ENCODE measurements around the gene GSTM2.

The GSTM2 gene

DNA sequence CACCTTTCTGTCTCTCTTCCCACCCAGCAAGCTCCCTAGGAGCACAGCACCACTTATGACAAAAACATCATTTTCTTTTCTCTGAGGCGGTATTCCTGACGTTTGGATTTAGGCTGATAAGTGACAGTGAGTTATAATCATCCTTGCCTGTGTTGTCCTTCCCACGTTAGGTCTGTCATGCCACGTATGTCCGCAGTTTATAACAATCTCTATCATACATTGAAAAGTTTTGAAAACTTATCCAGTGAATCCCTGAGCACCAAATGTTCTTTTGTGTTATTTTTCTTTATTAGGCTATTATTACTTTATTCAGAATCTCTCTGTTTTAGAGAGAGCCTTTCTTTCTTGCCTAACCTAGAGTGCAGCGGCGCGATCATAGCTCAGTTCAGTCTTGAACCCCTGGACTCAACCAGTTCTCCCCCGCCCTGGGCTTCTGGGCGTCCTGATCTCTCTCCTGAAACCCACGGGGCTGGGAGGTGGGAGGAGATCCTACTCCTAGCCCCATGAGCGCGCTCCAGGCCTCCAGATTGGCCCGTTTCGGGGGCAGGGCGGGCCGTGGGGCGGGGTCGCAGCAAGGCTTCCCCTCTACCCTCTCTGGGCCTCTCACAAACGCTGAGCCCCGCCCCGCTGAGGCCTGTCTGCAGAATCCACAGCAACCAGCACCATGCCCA, at the start of gene GSTM2:
Gene GSTM2, plus strand, starts transcription at position 606 of the 671 bp plus-strand sequence. Its CDS starts 59 bp downstream, at position 665.
- DNase-seq (ENCODE audit: low read depth): peak; percentile 52

DNA sequence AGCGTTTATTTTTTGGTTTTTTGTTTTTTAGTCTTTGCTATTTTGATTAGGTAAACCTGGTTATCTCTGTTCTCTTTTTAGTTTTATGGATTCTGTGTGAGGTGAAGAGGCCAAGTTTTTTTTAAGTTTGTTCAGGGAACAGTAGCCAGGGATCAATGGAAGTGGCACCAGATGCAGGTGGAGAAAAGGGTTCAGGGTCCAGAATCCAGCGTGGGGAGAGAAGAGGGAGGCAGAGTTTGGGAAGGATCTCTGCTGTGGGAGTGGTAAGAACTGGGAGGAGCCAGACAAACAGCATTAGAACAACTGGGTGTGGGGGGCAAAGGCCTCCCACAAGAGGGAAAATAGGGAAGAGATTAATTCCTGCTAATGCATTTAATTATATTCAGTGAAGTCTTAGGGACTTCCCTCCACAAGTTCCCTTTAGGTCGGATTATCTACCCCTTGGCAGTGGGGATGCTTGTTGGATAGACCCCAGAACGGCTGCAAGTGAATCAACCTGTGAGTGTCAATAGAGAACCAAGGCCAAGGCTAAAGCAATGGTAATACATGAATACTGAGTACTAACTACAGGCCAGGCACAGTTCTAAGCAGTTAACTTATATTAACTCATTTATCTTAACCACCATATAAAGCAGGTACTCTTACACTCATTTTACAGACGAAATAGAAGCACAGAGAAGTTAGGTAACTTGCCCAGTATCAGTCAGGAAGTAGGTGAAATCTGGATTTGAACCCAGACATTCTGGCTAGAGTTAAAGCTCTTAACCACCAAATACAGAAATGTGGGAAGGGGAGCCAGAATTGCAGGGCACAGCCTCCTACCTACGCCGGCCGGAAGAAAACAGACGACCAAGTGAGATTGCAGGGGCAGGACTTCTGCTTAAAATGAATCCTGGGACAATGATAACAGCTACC, 48.9 kb upstream of the GSTM2 start:
- DNase-seq (ENCODE audit: low read depth): no peak

DNA sequence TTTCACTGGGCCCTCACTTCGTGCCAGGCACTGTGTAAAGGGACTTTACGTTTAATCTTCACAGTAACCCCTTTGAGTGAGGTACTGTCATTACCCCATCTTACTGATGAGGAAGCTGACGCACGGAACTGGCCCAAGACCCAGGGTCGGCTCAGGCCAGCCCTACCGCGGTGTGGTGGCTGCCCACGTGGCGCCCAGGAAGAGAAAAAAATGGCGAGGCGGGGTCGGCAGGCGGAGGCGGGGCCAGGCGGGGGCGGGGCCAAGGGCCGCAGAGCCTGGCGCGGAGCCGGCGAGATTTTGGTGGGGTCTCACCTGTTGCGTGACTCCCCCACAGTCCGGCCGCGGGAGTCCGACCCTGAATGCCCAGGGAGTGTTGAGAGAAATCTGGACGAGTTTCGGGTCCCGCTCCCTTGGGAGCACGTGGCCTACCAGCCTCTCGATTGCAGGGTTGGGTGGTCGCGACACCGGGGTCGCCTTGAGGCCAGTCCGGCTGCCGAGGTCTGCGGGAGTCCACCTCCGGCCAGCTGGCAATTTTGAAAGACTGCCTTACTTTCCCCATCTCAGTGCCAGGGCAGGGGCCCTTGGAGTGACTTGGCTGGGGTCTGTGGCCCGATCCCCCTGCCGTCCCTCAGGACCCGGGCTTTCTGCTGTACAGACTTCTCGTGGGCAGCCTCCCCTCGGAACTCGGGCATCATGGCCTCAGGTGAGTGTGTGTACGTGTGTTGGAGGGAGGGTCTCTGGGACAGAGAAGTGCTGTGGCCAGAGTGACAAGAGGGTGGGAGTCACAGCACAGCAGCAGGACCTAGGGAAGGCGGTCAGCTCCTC, 48.1 kb upstream of the GSTM2 start, which contains the start of the genes AMPD2 and GNAT2:
Gene AMPD2, plus strand, starts transcription at position 262 of the 825 bp plus-strand sequence. CDS start 1,339 bp downstream, outside the sequence.
Gene GNAT2, minus strand, starts transcription at position 41 of the 825 bp plus-strand sequence. CDS start 6,746 bp downstream, outside the sequence.
- peak; percentile 52 for DNase-seq (ENCODE audit: low read depth)

DNA sequence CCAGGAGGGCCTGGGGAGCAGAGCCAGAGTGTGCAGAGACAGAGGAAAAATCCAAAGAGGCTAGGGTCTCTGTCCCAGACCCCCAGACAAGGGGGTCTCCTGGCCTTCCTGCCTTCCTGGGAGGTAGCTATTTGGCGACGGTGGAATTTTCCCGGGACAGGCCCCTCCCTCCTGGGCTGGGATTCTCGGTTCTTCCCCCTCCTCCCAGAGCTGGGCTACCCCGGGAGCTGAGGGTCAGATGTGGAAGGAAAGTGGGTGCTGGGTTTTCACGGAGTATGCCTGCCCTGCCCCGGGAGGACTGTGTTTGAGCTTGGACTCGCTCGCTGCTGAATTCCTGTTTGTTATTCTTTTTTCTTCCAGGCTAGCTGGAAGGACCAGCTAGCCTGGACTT, 47.5 kb upstream of the GSTM2 start:
- DNase-seq (ENCODE audit: low read depth): no peak

DNA sequence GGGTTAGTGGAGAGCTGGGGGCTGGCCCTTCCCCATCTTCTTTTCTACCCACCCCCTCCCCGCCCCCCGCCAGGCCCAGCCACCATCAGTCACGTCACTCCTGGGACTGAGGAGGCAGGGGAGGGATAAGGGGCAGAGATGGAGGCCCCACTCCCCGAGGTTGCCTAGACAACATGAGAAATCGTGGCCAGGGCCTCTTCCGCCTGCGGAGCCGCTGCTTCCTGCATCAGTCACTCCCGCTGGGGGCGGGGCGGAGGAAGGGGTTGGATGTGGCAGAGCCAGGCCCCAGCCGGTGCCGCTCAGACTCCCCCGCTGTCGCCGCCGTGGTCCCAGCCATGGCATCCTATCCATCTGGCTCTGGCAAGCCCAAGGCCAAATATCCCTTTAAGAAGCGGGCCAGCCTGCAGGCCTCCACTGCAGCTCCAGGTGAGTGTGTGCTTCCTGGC, 47.0 kb upstream of the GSTM2 start:
- DNase-seq (ENCODE audit: low read depth): peak; percentile 94

DNA sequence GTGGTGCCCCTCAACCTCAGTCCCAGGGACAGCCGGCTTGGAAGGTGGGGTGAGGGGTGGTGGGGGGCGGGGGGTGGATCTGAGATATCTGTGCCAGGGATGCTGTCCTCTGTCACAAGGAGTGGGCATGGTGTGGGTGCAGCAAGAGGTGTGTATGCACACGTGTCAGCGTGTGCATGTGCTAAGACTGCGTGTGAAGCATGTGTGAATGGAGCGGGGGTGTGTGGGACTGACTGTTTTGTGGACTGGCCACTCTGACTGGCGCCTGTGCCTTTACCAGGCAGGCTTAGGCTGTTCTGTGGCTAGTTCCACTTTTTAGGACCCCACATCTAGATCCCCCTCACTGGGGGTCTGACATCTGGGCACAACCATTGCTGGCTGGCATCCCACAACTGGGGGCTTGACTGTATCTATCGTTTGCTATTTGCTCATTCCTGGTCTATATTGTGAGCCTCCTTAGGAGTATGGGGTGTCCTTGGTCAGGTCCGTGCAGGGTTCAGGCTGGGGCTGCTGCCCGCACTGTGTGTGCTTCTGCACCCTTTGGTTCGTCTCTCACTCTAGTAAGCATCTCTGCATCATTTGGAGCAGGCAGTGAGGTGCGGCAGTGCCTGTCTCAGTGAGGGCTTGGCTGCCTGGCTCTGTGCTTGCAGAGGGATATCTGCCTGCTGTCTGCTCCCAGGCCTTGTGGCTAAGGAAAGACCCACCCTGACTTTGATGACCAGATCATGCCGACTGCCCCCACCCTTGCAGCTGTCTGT, 46.3 kb upstream of the GSTM2 start:
- DNase-seq (ENCODE audit: low read depth): no peak

DNA sequence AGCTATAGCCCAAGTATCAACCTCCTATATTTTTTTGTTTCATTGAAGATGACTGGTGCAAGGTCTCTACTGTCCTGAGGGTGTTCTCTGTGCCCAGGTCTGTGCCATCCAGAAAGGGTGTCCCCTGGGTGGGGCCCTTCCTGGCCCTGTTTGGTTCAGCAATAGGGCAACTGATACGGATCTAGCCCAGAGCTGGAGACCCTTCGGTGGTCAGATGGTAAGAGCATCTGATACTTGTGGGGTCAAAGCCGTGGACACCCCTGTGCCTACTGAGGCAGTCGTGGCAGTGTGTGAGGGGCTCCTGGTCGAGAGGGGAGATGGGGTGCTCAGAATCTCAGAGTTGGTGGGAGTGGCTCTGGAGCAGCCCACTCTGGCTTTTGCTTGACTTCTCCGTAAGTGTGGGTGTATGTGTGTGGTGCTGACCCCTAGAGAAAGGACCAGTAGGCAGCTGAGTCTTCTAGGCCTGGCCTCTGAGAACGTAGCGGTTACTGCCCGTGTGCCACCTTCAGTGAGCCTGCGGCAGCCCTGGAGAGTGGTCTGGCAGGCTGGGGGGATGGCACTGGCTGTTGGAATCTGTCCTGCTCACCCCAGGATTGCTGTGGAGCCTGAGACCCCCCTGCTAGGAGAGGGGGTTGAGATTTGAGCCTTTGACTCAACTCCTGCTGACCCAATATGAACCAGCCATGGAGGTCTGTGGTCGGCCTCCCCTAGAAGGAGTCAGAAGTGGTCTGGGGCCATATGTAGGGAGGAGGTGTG, 45.5 kb upstream of the GSTM2 start:
- no peak for DNase-seq (ENCODE audit: low read depth)

DNA sequence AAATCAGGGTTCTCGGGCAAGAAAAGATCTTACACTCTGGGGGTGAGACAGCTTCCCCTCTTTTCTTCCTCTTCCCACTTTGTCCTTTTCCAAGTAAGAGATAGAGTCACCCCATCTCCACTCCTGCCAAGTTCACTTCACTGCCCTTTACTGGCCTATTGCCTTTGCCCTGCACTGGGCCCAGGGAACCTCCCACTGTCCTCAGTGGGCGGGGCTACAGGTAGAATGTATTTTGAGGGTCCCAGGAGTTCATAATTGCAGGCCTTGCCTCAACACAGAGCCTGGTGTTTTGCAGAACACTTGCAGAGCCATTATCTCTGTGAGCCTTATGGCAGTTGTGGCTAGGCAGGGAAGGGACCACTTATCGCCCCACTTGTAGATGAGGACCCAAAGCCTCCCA, 45.0 kb upstream of the GSTM2 start:
- DNase-seq (ENCODE audit: low read depth): no peak

DNA sequence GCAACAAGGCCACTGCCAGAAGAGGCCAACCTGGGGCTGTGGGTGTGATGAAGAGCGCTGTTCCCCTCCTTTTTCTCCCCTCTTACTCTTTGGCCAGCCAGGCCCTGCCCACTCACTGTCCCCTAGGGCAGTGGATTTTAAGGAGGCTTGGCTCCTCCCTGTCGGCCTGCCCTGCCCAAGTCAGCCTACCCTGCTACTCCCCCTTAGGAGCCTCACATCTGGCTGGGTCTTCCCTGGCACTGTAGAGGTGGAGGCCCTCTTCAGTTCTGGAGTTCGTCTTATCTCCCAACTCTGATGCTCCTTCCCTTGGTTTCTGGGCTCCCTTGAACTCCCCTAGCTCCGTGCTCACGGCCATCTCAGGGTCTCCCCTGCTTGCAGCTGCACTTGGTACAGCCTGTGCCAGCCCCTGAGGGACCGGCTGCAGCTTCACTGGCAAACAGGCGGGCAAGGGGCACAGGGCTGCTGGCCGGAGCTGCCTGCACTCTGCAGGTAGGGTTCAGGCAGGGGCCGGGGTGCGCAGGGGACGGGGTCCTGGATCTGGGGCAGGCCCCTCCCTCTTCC, 44.2 kb upstream of the GSTM2 start:
- DNase-seq (ENCODE audit: low read depth): no peak

DNA sequence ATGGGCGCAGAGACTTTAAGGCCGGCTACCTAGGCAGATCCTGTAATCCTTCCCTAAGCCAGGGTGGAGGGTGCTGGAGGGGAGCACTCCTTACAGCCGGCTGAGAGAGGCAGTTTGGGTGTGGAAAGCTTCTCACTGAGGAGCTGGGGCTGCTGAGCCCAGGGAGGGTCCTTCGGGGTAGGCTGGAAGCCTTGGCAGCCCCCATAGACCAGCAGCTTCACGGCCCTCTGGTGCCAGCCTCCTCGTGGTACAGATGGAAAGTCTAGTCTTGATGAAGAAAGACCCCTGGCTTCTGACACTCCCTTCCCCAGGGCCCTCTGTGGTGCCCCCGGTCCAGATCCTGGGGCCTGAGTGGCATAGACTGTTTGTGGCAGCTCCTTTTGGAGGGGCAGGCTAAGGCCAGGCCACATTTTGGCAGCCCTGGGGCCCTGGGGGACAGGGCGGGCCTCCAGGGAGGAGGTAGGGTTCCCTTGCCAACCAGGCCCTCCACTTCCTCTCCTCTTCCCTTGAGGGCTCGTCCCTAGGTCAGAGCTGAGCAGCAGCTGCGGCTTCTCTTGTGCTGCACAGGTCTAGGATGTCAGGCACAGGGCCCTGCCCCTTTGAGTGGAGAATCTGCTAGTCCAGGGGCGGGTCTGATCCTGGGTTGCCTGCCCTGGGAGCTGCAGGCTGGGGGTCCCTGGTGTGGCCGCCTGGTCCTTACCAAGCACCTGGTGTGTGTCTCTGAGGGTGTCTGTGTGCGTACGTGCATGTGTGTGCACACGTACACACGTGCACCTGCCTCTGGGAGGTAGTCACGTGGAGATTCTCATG, 43.5 kb upstream of the GSTM2 start:
- no peak for DNase-seq (ENCODE audit: low read depth)

DNA sequence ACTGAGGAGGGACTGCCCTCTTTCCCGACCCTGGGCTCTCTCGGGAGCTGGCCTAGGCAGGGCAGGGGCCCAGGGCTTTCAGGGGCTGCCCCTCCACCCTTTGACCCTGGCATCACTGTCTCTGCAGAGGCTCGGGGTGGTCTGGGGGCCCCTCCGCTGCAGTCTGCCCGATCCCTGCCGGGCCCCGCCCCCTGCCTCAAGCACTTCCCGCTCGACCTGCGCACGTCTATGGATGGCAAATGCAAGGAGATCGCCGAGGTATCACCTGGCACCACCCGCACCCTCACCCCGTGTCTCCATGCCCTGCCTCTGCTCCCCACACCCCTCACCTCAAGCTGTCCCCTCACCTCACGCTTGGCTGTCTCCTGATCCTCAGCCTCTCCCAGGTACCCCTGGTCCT, 42.7 kb upstream of the GSTM2 start:
- no peak for DNase-seq (ENCODE audit: low read depth)

DNA sequence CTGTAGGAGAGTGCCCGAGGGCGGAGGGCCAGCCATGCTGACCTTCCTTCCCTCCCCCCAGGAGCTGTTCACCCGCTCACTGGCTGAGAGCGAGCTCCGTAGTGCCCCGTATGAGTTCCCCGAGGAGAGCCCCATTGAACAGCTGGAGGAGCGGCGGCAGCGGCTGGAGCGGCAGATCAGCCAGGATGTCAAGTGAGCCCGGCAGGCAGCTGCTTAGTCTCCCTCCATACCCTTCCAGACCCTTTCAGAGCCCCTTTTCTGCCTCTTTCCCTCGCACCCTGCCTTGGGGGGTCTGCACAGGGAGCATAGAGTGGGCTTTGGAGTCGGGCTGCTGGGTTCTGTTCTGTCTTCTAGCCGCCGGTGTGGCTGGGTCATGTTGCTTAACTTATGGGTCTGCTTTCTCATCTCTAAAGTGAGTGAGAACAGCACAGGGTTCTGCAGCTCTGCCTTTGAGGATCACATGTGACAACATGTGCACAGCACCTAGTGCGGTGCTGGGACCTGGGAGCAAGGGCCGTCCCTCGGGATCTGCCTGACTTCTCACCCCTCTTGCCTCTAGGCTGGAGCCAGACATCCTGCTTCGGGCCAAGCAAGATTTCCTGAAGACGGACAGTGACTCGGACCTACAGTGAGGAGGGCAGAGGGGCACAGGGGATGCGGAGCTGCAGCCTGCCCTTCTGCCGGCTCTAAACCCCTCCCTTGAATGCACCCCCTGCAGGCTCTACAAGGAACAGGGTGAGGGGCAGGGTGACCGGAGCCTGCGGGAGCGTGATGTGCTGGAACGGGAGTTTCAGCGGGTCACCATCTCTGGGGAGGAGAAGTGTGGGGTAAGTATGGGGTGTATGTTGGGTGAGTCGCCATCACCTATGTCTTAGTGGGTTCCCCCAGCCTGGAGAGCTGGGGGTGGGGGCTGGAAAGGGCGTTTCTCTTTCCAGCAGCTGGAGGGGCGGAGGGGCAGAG, 42.0 kb upstream of the GSTM2 start:
- DNase-seq (ENCODE audit: low read depth): no peak

DNA sequence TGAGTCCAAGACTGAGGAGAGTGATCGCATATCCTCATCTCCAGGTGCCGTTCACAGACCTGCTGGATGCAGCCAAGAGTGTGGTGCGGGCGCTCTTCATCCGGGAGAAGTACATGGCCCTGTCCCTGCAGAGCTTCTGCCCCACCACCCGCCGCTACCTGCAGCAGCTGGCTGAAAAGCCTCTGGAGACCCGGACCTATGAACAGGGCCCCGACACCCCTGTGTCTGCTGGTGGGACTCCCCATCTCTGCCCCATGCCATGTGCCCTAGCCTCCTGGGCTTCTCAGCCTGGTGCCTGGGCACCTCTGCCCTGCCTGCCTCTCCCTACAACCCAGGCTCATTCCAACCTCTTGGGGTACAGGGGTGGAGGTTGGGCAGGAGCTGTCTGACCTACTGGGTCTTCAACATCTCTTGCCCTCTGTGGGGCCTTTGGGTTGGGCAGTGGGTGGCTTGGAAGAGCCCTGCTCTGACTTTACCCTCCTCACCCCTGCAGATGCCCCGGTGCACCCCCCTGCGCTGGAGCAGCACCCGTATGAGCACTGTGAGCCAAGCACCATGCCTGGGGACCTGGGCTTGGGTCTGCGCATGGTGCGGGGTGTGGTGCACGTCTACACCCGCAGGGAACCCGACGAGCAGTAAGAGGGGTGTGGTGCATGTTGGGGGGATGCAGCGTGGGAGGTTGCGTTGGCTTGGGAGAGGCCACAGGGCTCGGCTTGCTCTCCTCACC, 41.0 kb upstream of the GSTM2 start:
- no peak for DNase-seq (ENCODE audit: low read depth)

DNA sequence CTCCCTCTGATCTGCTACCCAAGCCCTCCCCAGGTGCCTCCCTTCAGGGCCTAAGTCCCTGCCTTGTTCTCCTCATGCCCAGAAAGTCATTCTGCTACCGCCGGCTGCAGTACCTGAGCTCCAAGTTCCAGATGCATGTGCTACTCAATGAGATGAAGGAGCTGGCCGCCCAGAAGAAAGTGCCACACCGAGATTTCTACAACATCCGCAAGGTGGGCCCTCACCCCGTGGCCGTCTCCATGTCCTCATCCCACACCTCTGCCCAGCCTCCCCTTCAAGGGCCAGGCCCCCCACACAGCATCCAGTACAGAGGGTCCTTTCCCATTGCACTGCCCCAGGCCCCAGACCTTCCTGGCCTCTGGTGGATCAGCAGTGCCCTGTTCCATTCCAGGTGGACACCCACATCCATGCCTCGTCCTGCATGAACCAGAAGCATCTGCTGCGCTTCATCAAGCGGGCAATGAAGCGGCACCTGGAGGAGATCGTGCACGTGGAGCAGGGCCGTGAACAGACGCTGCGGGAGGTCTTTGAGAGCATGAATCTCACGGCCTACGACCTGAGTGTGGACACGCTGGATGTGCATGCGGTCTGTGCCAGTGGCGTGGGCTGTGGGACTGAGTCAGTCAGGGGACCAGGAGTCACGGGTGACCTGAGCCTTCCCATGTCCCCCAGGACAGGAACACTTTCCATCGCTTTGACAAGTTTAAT, 40.0 kb upstream of the GSTM2 start:
- no peak for DNase-seq (ENCODE audit: low read depth)

DNA sequence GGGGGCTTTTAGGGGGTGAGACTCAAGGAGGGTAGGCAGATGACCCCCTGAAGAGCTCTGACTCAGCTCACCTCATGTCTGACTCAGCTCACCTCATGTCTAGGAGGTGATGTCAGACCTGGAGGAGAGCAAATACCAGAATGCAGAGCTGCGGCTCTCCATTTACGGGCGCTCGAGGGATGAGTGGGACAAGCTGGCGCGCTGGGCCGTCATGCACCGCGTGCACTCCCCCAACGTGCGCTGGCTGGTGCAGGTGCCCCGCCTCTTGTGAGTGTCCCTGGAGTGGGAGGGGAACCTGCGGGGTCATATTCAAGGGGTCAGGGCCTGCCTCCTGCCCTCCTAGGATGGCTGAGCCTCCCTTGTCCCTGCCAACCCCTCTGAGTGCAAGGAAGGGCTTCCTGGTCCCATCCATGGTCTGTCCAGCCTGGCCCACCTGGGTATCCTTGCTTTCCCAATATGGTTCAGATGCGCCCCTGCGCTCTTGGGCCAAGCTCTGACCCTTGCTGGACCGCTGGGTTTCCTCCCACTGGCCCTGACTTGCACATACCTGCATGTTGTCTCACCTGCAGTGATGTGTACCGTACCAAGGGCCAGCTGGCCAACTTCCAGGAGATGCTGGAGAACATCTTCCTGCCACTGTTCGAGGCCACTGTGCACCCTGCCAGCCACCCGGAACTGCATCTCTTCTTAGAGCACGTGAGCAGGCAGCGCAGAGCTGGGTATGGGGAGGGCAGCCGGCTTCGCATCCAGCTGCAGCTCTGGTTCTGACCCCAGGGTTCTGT, 39.1 kb upstream of the GSTM2 start:
- DNase-seq (ENCODE audit: low read depth): no peak
